ENCODE measurements around the gene SLC6A18.

Gene SLC6A18, protein sequence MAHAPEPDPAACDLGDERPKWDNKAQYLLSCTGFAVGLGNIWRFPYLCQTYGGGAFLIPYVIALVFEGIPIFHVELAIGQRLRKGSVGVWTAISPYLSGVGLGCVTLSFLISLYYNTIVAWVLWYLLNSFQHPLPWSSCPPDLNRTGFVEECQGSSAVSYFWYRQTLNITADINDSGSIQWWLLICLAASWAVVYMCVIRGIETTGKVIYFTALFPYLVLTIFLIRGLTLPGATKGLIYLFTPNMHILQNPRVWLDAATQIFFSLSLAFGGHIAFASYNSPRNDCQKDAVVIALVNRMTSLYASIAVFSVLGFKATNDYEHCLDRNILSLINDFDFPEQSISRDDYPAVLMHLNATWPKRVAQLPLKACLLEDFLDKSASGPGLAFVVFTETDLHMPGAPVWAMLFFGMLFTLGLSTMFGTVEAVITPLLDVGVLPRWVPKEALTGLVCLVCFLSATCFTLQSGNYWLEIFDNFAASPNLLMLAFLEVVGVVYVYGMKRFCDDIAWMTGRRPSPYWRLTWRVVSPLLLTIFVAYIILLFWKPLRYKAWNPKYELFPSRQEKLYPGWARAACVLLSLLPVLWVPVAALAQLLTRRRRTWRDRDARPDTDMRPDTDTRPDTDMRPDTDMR

GRCh38 chr5:1225081-1225480 lies at the start of gene SLC6A18:
Gene SLC6A18, plus strand, starts transcription at chr5:1225381. Its CDS starts 97 bp downstream, at chr5:1225478.
- Mint-ChIP-seq H3K36me3 (ENCODE audit: insufficient read depth) (peaks cover 5% of the 10 kb centered on the region), H3K27ac (ENCODE audit: low read depth) (no peak within 1 kb of the TSS), H3K4me3 (no peak within 1 kb of the TSS), H3K27me3 (peaks cover 32% of the 10 kb centered on the region), H3K9me3 (no peaks in the 10 kb centered on the region), H3K4me1 (peaks cover 5% of the 10 kb centered on the region)
- DNase-seq (ENCODE audit: low spot score in 2 of 2) (no peak), ATAC-seq (replicated peaks; ENCODE audit: extremely low read depth, poor library complexity, severe bottlenecking) (no peak)

DNA sequence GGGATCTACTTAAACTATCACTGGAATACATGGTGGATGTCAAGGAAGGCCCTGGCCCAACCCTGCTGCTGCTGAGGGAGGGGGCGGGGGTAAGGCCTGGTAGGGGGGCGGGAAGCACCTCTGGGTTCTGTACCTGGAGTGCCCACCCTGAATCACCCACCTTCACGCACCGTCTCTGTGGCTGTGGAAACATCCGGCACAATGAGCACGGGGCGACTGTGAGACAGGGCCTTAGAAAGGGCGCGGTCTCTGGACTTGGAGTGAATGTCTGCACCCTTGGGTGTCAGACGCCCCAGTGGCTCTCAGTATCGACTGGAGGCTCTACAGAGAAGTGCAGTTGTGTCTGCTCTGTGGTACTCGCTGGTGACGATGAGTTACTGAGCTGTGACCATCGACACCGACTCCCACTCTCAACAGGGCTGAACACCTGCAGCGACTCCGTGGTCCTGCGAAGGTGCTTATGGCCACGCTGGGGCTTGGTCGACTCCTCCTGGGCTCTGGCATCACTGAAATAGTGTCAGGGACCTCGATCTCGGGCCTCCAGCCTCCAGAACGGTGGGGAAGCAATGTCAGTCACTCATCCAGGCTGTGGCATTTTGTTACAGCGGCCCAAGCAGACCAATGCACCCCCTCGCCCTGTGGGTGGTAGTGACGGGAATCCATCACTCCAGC lies 49.2 kb upstream of the SLC6A18 start:
- DNase-seq (ENCODE audit: low spot score in 2 of 2) (no peak), ATAC-seq (replicated peaks; ENCODE audit: extremely low read depth, poor library complexity, severe bottlenecking) (no peak)
- Mint-ChIP-seq H3K27ac (ENCODE audit: low read depth) (no peak overlapping the region), H3K4me3 (no peak overlapping the region), H3K4me1 (peaks cover 4% of the 10 kb centered on the region), H3K36me3 (ENCODE audit: insufficient read depth) (no peaks in the 10 kb centered on the region), H3K27me3 (peaks cover 9% of the 10 kb centered on the region), H3K9me3 (no peaks in the 10 kb centered on the region)

DNA sequence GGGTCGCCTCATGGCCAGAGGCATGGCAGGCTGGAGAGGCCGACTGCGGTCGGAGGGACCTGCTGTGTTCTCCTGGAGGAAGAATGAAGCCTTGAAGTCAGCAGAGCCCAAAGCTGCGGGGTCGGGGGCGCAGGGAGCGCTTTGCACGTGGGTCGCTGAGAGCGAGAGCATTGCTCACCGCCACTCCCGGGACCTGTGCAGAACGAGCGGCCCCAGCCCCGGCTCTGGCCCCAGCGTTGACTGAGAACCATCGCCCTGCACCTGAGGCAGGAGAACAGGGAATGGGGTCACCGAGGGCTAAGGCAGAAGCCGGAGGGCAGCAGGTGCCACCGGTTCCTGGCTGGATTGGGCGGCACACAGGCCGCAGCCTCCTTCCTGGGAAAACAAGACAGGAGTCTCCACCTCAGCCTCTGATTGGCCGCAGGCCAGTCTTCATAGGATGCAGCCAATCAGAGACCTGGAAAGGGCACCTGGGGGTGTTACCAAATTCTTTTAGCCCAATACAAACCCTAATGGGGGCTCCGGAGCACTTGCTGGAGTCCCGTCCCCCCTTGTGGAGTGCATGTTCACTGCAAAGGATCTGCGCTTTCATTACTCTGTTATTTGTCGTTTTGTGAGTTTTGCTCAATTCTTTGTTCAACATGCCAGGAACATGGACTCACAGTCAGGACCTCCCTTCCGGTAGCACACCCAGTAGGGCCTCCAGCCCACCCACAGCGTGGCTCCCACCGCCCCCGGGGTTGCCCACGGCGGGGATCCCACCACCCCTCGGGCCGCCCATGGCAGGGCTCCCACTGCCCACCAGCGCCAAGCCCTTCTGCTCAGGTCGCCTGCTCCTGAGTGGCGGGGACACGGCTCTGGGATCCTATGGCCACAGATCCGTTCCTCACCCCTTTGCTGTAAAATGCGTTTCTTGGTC lies 48.4 kb upstream of the SLC6A18 start:
- H3K36me3 Mint-ChIP-seq (ENCODE audit: insufficient read depth), result no peaks in the 10 kb centered on the region
- H3K27me3 Mint-ChIP-seq, result peaks cover 9% of the 10 kb centered on the region
- H3K27ac Mint-ChIP-seq (ENCODE audit: low read depth), result no peak overlapping the region
- peaks cover 4% of the 10 kb centered on the region for H3K4me1 Mint-ChIP-seq
- DNase-seq (ENCODE audit: low spot score in 2 of 2), result no peak
- H3K9me3 Mint-ChIP-seq, result no peaks in the 10 kb centered on the region
- H3K4me3 Mint-ChIP-seq, result no peak overlapping the region
- ATAC-seq (replicated peaks; ENCODE audit: extremely low read depth, poor library complexity, severe bottlenecking), result no peak

DNA sequence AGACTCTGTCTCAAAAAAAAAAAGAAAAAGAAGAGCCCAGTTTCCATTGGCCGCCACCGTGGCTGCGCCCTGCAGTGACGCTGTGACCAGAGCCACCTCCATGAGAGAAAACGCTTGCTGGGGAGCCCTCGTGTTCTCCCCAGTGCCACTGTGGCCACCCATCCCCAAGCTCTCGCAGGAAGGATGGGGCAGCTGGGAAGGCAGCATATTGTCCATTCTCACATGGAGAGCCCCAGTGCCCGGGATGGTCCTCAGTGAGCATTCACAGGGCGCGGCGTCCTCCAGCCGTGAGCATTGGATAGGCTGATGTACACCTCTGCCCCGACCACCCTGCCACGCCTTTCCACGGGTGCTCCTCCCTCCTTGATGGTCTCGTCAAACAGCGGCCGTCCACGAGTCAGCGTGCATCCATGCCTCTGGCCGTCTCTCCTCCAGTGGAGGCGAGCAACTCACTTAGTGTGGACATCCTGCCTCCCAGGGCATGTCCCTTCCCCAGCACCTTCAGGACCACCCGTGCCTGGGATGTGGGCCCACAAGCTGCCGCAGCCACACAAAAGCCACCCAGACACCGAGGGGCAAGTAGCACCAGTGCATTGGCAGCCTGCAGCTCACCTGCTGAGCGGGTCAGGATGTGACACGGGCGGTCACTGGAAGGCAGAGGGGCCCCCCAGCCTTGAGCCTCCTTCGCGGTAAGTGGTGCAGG lies 47.2 kb upstream of the SLC6A18 start:
- Mint-ChIP-seq H3K9me3 (no peaks in the 10 kb centered on the region), H3K27me3 (peaks cover 9% of the 10 kb centered on the region), H3K36me3 (ENCODE audit: insufficient read depth) (no peaks in the 10 kb centered on the region), H3K4me1 (peaks cover 4% of the 10 kb centered on the region), H3K27ac (ENCODE audit: low read depth) (no peak overlapping the region), H3K4me3 (no peak overlapping the region)
- ATAC-seq (replicated peaks; ENCODE audit: extremely low read depth, poor library complexity, severe bottlenecking) (no peak), DNase-seq (ENCODE audit: low spot score in 2 of 2) (no peak)

DNA sequence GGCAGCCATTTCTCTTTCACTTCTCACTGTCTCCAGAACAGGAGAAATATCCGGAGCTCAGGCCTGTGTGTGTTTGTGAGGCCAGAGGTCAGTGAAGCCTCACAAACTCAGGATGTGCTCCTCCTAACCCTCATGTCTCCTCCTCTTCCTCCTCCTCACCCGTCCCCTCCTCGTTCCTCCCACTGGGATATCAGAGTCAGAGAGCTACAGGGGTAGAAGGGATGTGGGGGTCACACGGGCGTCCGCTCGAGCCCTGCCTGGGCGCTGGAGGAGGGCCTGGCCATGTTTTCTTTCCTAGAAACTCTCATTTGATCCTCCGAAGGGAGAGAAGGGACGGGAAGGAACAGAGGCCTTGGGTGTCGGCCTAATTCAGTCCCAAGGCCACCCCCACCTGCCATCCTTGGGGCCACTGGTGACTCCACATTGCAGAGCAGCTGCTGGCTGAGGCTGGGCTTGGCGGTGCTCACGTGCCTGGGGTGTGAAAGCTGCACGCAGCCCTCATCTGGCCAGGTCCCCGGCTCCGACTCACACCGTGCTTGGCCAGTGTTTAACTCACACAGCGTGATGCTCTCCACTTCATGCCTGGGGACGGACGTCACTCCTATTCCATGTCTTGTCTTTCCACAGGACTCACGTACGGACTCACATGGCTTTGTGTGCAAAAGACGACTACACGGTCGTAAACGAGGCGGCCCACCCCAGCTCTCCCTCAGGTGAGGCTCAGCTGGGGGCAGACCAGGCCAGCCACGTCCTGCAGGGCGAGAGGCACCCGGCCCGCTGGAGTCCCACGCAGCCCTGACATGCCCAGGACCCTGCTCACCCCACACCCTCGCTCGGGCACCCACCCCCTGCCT lies 46.4 kb upstream of the SLC6A18 start:
- no peaks in the 10 kb centered on the region for H3K9me3 Mint-ChIP-seq
- H3K27me3 Mint-ChIP-seq, result peaks cover 9% of the 10 kb centered on the region
- H3K36me3 Mint-ChIP-seq (ENCODE audit: insufficient read depth), result no peaks in the 10 kb centered on the region
- H3K27ac Mint-ChIP-seq (ENCODE audit: low read depth), result no peak overlapping the region
- DNase-seq (ENCODE audit: low spot score in 2 of 2) (no peak), ATAC-seq (replicated peaks; ENCODE audit: extremely low read depth, poor library complexity, severe bottlenecking) (no peak)
- no peaks in the 10 kb centered on the region for H3K4me1 Mint-ChIP-seq
- no peak overlapping the region for H3K4me3 Mint-ChIP-seq

- H3K36me3 Mint-ChIP-seq (ENCODE audit: insufficient read depth), result no peaks in the 10 kb centered on the region
- no peak overlapping the region for H3K27ac Mint-ChIP-seq (ENCODE audit: low read depth)
- no peaks in the 10 kb centered on the region for H3K4me1 Mint-ChIP-seq
- no peaks in the 10 kb centered on the region for H3K9me3 Mint-ChIP-seq
- ATAC-seq (replicated peaks; ENCODE audit: extremely low read depth, poor library complexity, severe bottlenecking), result no peak
- peaks cover 9% of the 10 kb centered on the region for H3K27me3 Mint-ChIP-seq
- H3K4me3 Mint-ChIP-seq, result no peak overlapping the region
- DNase-seq (ENCODE audit: low spot score in 2 of 2), result no peak
These were observed 45.8 kb upstream of the SLC6A18 start for GRCh38 chr5:1179383-1179715.

DNA sequence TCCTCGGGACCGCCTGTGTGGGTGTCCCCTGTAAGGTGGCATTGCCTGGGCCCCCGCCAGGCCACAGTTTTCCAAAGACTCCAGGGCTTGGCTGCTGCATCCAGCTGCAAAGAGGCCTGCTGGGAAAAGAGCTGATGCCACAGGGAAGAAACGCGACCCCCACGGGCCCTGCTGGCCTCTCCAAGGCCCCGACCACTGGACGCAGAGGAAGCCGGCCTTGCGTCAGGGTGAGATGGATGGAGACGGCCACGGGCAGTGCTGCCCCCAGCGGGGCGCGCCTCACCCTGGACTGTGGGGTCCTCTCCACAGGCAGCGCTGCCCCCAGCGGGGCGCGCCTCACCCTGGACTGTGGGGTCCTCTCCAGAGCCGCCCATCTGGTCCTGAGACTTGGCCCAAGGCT lies 45.1 kb upstream of the SLC6A18 start:
- no peaks in the 10 kb centered on the region for H3K9me3 Mint-ChIP-seq
- H3K36me3 Mint-ChIP-seq (ENCODE audit: insufficient read depth), result no peaks in the 10 kb centered on the region
- ATAC-seq (replicated peaks; ENCODE audit: extremely low read depth, poor library complexity, severe bottlenecking) (no peak), DNase-seq (ENCODE audit: low spot score in 2 of 2) (no peak)
- peaks cover 9% of the 10 kb centered on the region for H3K27me3 Mint-ChIP-seq
- H3K4me1 Mint-ChIP-seq, result no peaks in the 10 kb centered on the region
- no peak overlapping the region for H3K27ac Mint-ChIP-seq (ENCODE audit: low read depth)
- H3K4me3 Mint-ChIP-seq, result no peak overlapping the region

DNA sequence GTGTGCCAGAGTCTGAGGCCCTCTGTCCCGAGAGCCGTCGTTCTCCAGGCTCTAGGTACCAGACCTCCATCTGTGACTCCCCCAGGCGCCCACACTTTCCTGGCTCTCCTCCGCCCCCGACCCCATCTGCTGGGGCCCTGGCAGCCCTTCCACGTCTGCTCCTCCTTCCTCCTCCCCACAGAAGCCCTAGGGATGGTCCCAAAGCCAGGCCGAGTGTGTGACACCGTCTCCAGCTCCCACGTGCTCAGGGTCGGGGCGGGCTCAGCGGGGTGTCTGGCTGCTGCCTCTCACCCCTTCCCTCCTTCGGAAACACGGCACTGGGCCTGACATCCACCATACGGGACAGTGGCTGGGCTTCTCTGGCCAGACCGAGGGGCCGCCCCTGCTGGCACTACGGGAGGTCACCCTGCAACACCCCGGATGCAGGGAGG lies 44.3 kb upstream of the SLC6A18 start:
- ATAC-seq (replicated peaks; ENCODE audit: extremely low read depth, poor library complexity, severe bottlenecking), result no peak

GRCh38 chr5:1181451-1182359 lies 43.5 kb upstream of the SLC6A18 start:
- Mint-ChIP-seq H3K36me3 (ENCODE audit: insufficient read depth) (no peaks in the 10 kb centered on the region), H3K4me3 (no peak overlapping the region), H3K27me3 (peaks cover 9% of the 10 kb centered on the region), H3K9me3 (no peaks in the 10 kb centered on the region), H3K27ac (ENCODE audit: low read depth) (no peak overlapping the region), H3K4me1 (no peaks in the 10 kb centered on the region)
- DNase-seq (ENCODE audit: low spot score in 2 of 2) (no peak), ATAC-seq (replicated peaks; ENCODE audit: extremely low read depth, poor library complexity, severe bottlenecking) (no peak)

More for the DNA sequence above, 44.3 kb upstream of the SLC6A18 start:
- no peak for DNase-seq (ENCODE audit: low spot score in 2 of 2)
- no peak overlapping the region for H3K4me3 Mint-ChIP-seq
- H3K27me3 Mint-ChIP-seq, result peaks cover 9% of the 10 kb centered on the region
- H3K4me1 Mint-ChIP-seq, result no peaks in the 10 kb centered on the region
- H3K27ac Mint-ChIP-seq (ENCODE audit: low read depth), result no peak overlapping the region
- no peaks in the 10 kb centered on the region for H3K9me3 Mint-ChIP-seq
- H3K36me3 Mint-ChIP-seq (ENCODE audit: insufficient read depth), result no peaks in the 10 kb centered on the region

- Mint-ChIP-seq H3K4me1 (no peaks in the 10 kb centered on the region), H3K27me3 (peaks cover 9% of the 10 kb centered on the region), H3K36me3 (ENCODE audit: insufficient read depth) (no peaks in the 10 kb centered on the region), H3K9me3 (no peaks in the 10 kb centered on the region), H3K4me3 (no peak overlapping the region), H3K27ac (ENCODE audit: low read depth) (no peak overlapping the region)
- ATAC-seq (replicated peaks; ENCODE audit: extremely low read depth, poor library complexity, severe bottlenecking), result no peak
- no peak for DNase-seq (ENCODE audit: low spot score in 2 of 2)
These were observed 42.9 kb upstream of the SLC6A18 start for GRCh38 chr5:1182360-1182632.
